Ectodermal cell (in vitro differentiated cells): ENCODE results near the gene ODAD3.

Experiments
- H3K27ac ChIP-seq: 2 replicates; pipeline ENCODE4 v1.7.0; 2013; ENCODE audit warnings: mild to moderate bottlenecking, low read depth, low read length; ENCODE audit not compliant: insufficient read depth, poor library complexity, severe bottlenecking
- H3K27me3 ChIP-seq: 2 replicates; pipeline ENCODE4 v1.7.0; 2013; ENCODE audit warnings: mild to moderate bottlenecking, low read length; ENCODE audit not compliant: insufficient read depth, control insufficient read depth, poor library complexity, severe bottlenecking
- H3K36me3 ChIP-seq: one replicate; pipeline ENCODE4 v1.7.0; 2013; ENCODE audit warnings: low read length; ENCODE audit not compliant: control insufficient read depth, insufficient read depth
- H3K4me1 ChIP-seq: one replicate; pipeline ENCODE4 v1.7.0; 2013; ENCODE audit warnings: low read length; ENCODE audit not compliant: control insufficient read depth, insufficient read depth
- H3K4me3 ChIP-seq: 2 replicates; pipeline ENCODE4 v1.7.0; 2013; ENCODE audit warnings: low read depth, low read length, control low read depth; ENCODE audit not compliant: insufficient read depth
- H3K9me3 ChIP-seq: 2 replicates; pipeline ENCODE4 v1.7.0; 2013; ENCODE audit warnings: mild to moderate bottlenecking, low read length, moderate library complexity; ENCODE audit not compliant: control insufficient read depth
- WGBS, 2 experiments: methylation state at CpG; one replicate each; pipeline ENCODE4 v1.1.7; 2013; ENCODE audit warnings: missing lambda C conversion rate in 2 of 2; 5-methylcytosine and 5-hydroxymethylcytosine counted together

ODAD3 gene

GRCh38 chr19:11405846-11406643, 28.9 kb downstream of the ODAD3 start:
- H3K36me3 ChIP-seq: no peaks in the 10 kb centered on the region
- no peak overlapping the region for H3K27ac ChIP-seq

GRCh38 chr19:11404588-11405222, 30.2 kb downstream of the ODAD3 start:
- no peak overlapping the region for H3K4me3 ChIP-seq
- 72 to 81% methylated on average over 9 of the region's 9 CpGs for WGBS, 2 experiments
- peaks cover 9% of the 10 kb centered on the region for H3K27me3 ChIP-seq
- no peaks in the 10 kb centered on the region for H3K4me1 ChIP-seq
- no peak overlapping the region for H3K27ac ChIP-seq
- no peaks in the 10 kb centered on the region for H3K36me3 ChIP-seq
- H3K9me3 ChIP-seq: no peaks in the 10 kb centered on the region

More at GRCh38 chr19:11405846-11406643, 28.9 kb downstream of the ODAD3 start:
- peaks cover 9% of the 10 kb centered on the region for H3K27me3 ChIP-seq
- no peak overlapping the region for H3K4me3 ChIP-seq
- 35 to 42% methylated on average over 43 to 44 of the region's 44 CpGs for WGBS, 2 experiments
- H3K9me3 ChIP-seq: no peaks in the 10 kb centered on the region
- H3K4me1 ChIP-seq: no peaks in the 10 kb centered on the region

GRCh38 chr19:11401808-11402543, 32.9 kb downstream of the ODAD3 start:
- Histone ChIP-seq H3K36me3 (no peaks in the 10 kb centered on the region), H3K4me3 (no peak overlapping the region), H3K27me3 (peaks cover 9% of the 10 kb centered on the region), H3K4me1 (no peaks in the 10 kb centered on the region), H3K9me3 (no peaks in the 10 kb centered on the region), H3K27ac (no peak overlapping the region)
- 88 to 91% methylated on average over 9 of the region's 9 CpGs for WGBS, 2 experiments

- H3K27ac ChIP-seq: no peak overlapping the region
- H3K27me3 ChIP-seq: peaks cover under 1% of the 10 kb centered on the region
- no peak overlapping the region for H3K4me3 ChIP-seq
- 83 to 94% methylated on average over 1 of the region's 1 CpG for WGBS, 2 experiments
- no peaks in the 10 kb centered on the region for H3K36me3 ChIP-seq
- H3K4me1 ChIP-seq: no peaks in the 10 kb centered on the region
- H3K9me3 ChIP-seq: no peaks in the 10 kb centered on the region
Measured at GRCh38 chr19:11400798-11401197, 34.1 kb downstream of the ODAD3 start.

GRCh38 chr19:11399667-11400066, 35.3 kb downstream of the ODAD3 start:
- no peaks in the 10 kb centered on the region for H3K36me3 ChIP-seq
- H3K27me3 ChIP-seq: no peaks in the 10 kb centered on the region
- no peak overlapping the region for H3K4me3 ChIP-seq
- no peak overlapping the region for H3K27ac ChIP-seq
- 94 to 96% methylated on average over 9 of the region's 9 CpGs for WGBS, 2 experiments
- no peaks in the 10 kb centered on the region for H3K9me3 ChIP-seq
- H3K4me1 ChIP-seq: no peaks in the 10 kb centered on the region

GRCh38 chr19:11397089-11397610, 37.8 kb downstream of the ODAD3 start:
- WGBS, 2 experiments: 87 to 91% methylated on average over 22 of the region's 22 CpGs
- Histone ChIP-seq H3K4me3 (no peak overlapping the region), H3K4me1 (no peaks in the 10 kb centered on the region), H3K27me3 (no peaks in the 10 kb centered on the region), H3K9me3 (no peaks in the 10 kb centered on the region), H3K36me3 (no peaks in the 10 kb centered on the region), H3K27ac (no peak overlapping the region)

- Histone ChIP-seq H3K9me3 (no peaks in the 10 kb centered on the region), H3K27me3 (no peaks in the 10 kb centered on the region), H3K4me3 (no peak overlapping the region), H3K4me1 (no peaks in the 10 kb centered on the region), H3K36me3 (no peaks in the 10 kb centered on the region), H3K27ac (no peak overlapping the region)
- 82 to 92% methylated on average over 3 to 4 of the region's 4 CpGs for WGBS, 2 experiments
Measured at GRCh38 chr19:11390933-11391680, 43.8 kb downstream of the ODAD3 start.

- H3K36me3 ChIP-seq: no peaks in the 10 kb centered on the region
- H3K27me3 ChIP-seq: no peaks in the 10 kb centered on the region
- H3K27ac ChIP-seq: no peak overlapping the region
- 87 to 95% methylated on average over 2 of the region's 2 CpGs for WGBS, 2 experiments
- no peak overlapping the region for H3K4me3 ChIP-seq
- H3K9me3 ChIP-seq: no peaks in the 10 kb centered on the region
- no peaks in the 10 kb centered on the region for H3K4me1 ChIP-seq
Measured at GRCh38 chr19:11390359-11390758, 44.6 kb downstream of the ODAD3 start.

GRCh38 chr19:11387162-11388034, 47.5 kb downstream of the ODAD3 start:
- H3K27ac ChIP-seq: no peak overlapping the region
- H3K4me1 ChIP-seq: peaks cover 7% of the 10 kb centered on the region
- H3K9me3 ChIP-seq: no peaks in the 10 kb centered on the region
- H3K4me3 ChIP-seq: no peak overlapping the region
- no peaks in the 10 kb centered on the region for H3K36me3 ChIP-seq
- WGBS, 2 experiments: 90% methylated on average over 19 of the region's 19 CpGs
- peaks cover 20% of the 10 kb centered on the region for H3K27me3 ChIP-seq
